Measurements from ENCODE around the gene STK39. TPM values are rescaled to one million over a fixed set of nuclear protein-coding genes. Genes with fewer than 3 reads are reported as not detected.

Gene STK39
- total RNA-seq, 2 donors from 2014 or later, result 37.1 to 41.0 TPM

DNA sequence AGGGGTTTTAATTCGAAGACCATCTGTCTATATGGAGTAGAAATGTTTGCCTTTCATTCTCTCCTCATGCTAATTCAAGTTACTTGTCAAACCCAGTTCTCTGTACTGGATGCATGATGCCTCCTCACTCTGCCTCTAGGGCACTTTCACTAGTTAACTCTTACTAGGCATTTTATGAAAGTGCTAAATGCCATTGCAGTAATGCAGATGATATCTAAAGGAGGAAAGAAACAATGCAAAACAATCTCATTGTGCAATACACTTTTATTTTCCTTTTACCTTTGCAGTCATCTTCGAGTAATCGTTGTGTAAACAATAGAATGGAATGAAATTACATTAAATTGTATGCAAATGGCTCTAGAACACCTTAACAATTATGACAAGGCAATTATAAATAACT, 293.6 kb downstream of the STK39 start:
- Mint-ChIP-seq H3K27me3 (ENCODE audit: low read depth) (no peaks in the 10 kb centered on the region), H3K36me3 (ENCODE audit: insufficient read depth in 2 of 2) (no peaks in the 10 kb centered on the region), H3K9me3 (peaks cover 0 to 4% of the 10 kb centered on the region in 2 donors), H3K4me3 (no peak overlapping the region), H3K4me1 (ENCODE audit: low read depth) (no peaks in the 10 kb centered on the region), H3K27ac (no peak overlapping the region)
- DNase-seq (no peak), ATAC-seq (replicated peaks in 1 of 2) (no peak)

DNA sequence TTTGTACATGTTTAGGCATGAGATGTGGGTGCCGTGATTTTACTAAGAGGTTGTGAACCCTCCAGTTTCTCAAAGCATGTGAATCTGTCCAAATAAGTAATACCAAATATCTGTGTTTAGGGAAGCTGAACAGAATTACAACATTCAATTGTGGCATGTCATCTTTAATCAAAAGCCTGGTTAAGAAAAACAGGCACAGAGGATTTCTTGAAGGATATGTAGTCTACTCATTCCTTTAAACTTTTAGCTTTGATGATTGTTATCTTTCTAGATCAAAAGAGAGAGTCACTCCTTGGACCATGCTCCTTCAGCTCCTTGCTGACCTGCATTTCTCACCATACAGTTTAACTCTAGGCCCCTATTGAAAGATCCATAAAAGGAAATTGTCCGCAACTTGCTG, 296.8 kb downstream of the STK39 start:
- Mint-ChIP-seq H3K4me3 (no peak overlapping the region), H3K9me3 (peaks cover 4% of the 10 kb centered on the region in 2 donors), H3K36me3 (ENCODE audit: insufficient read depth in 2 of 2) (no peaks in the 10 kb centered on the region), H3K4me1 (ENCODE audit: low read depth) (no peaks in the 10 kb centered on the region), H3K27me3 (ENCODE audit: low read depth) (no peaks in the 10 kb centered on the region), H3K27ac (no peak overlapping the region)
- DNase-seq, result no peak
- no peak for ATAC-seq (replicated peaks in 1 of 2)

DNA sequence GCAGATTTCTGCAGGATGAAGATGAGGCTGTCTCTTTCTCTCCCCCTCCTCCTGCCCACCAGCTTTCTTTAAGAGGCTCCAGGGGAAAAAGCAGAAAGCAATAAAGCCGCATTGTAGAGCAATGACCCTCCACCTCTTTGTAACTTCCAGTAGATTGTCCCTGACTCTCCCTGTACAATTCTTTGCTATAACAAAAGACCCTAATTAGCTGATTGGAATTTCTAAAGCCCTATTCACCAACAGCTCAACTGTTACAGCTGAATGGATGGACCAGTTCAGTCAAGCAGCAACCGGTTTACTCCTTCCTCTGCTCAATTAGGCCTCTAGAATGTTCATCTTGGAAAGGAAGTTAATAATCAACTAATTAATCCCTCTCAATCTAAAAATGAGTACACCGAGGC, 301.0 kb downstream of the STK39 start:
- H3K4me3 Mint-ChIP-seq, result no peak overlapping the region
- H3K27ac Mint-ChIP-seq, result no peak overlapping the region
- no peak for DNase-seq
- no peaks in the 10 kb centered on the region for H3K4me1 Mint-ChIP-seq (ENCODE audit: low read depth)
- no peaks in the 10 kb centered on the region for H3K36me3 Mint-ChIP-seq (ENCODE audit: insufficient read depth in 2 of 2)
- peaks cover 0 to 4% of the 10 kb centered on the region in 2 donors for H3K9me3 Mint-ChIP-seq
- no peaks in the 10 kb centered on the region for H3K27me3 Mint-ChIP-seq (ENCODE audit: low read depth)
- ATAC-seq (replicated peaks in 1 of 2), result no peak

DNA sequence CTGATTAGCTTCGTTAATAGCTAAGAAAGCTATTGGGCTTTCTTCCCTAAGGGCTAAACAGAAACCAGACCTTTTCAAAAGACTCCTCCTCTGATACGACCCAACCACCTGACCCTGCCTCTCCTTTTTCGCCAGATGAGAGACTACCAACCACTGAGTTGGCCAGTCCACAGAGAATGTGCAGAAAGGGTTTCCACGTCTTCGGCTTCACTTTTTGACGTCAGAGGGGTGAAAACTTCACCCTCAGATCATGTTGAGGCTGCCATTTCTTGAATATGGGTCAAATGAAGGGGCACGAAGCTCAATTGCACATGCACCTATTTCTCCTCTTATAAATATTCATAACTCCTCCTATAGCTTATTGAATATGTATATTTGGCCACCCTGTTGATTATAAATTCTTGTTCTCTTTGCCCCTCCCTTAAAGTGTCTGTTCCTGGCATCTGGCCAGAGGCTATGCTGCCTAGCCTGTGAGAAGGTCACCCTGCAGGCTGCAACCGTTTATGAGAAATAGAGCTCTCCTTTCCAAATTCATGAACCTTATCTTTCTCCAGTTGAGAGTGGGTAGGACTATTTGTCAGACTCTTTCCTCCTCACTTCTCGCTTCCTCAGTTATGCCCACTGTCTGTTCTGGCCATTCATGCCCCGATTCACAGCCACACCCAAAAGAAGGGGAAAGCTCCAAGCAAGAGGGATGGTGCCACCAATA, 301.6 kb downstream of the STK39 start:
- DNase-seq (no peak), ATAC-seq (replicated peaks in 1 of 2) (no peak)
- Mint-ChIP-seq H3K9me3 (peaks cover 0 to 4% of the 10 kb centered on the region in 2 donors), H3K27me3 (ENCODE audit: low read depth) (peaks cover under 1% of the 10 kb centered on the region), H3K4me3 (no peak overlapping the region), H3K36me3 (ENCODE audit: insufficient read depth in 2 of 2) (no peaks in the 10 kb centered on the region), H3K27ac (no peak overlapping the region), H3K4me1 (ENCODE audit: low read depth) (no peaks in the 10 kb centered on the region)

DNA sequence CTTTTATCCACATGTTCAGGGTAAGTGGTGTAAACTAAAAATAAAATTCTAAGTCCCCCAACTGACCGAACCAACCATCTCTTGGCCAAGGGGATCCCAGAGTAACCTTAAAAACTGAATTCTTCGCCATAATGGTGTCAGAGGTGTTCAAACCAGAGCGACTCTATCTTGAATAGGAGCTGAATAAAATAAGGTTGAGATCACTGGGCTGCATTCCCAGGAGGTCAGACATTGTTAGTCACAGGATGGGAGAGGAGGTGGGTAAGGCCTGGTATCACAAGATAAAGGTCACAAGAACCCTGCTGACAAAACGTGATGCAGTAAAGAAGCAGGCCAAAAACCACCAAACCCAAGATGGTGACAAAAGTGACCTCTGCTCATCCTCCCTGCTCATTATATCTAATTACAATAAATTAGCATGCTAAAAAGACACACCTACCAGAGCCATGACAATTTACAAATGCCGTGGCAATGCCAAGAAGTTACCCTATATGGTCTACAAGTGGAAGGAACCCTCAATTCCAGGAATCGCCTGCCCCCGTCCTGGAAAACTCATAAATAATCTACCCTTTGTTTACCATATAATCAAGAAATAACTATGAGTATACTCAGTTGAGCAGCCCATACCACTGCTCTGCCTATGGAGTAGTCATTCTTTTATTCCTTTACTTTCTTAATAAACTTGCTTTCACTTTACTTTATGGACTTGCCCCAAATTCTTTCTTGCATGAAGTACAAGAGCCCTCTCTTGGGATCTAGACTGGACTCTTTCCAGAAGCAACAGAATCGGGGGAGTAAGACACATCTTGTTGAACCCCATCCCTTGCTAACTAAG, 302.4 kb downstream of the STK39 start:
- Mint-ChIP-seq H3K27ac (no peak overlapping the region), H3K9me3 (peaks cover 0 to 4% of the 10 kb centered on the region in 2 donors), H3K36me3 (ENCODE audit: insufficient read depth in 2 of 2) (no peaks in the 10 kb centered on the region), H3K4me1 (ENCODE audit: low read depth) (no peaks in the 10 kb centered on the region), H3K27me3 (ENCODE audit: low read depth) (peaks cover 8% of the 10 kb centered on the region), H3K4me3 (no peak overlapping the region)
- DNase-seq, result no peak
- ATAC-seq (replicated peaks in 1 of 2), result no peak

DNA sequence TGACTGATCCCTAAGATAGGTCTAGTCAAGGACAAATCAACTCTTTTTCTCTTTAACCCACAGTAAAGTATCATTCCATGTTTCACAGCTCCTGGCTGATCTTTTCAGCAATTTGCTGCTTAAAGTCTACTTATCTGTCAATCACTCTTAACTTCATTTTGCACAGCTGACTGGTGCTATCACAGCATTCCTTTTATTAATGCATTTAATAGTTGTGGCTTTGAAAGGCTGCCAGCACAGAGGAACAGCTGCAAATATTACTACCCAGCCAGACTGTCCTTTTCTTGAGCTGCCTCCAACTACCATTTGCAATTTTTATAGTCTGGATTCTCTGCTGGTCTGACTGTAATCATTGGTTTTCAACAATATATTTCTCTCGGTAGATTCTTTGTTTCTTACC, 303.5 kb downstream of the STK39 start:
- no peak overlapping the region for H3K4me3 Mint-ChIP-seq

DNA sequence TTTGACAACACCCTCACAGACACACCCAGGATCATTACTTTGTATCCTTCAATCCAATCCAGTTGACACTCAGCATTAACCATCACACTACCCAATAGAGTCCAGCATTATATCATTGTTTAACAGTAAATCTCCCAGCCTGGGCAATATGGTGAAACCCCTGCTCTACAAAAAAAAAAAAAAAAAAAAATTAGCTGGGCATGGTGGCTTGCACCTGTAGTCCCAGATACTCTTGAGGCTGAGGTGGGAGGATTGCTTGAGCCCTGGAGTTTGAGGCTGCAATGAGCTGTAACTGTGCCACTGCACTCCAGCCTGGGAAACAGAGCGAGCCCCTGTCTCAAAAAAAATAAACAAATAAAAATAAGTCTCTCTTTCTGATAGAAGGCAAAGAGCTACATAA, 304.0 kb downstream of the STK39 start:
- Mint-ChIP-seq H3K4me3 (no peak overlapping the region), H3K9me3 (peaks cover 0 to 4% of the 10 kb centered on the region in 2 donors), H3K27me3 (ENCODE audit: low read depth) (peaks cover 14% of the 10 kb centered on the region), H3K27ac (no peak overlapping the region), H3K4me1 (ENCODE audit: low read depth) (no peaks in the 10 kb centered on the region), H3K36me3 (ENCODE audit: insufficient read depth in 2 of 2) (no peaks in the 10 kb centered on the region)
- no peak for DNase-seq
- ATAC-seq (replicated peaks in 1 of 2), result no peak

More for the DNA sequence above, 303.5 kb downstream of the STK39 start:
- peaks cover 0 to 4% of the 10 kb centered on the region in 2 donors for H3K9me3 Mint-ChIP-seq
- H3K27ac Mint-ChIP-seq, result no peak overlapping the region
- H3K36me3 Mint-ChIP-seq (ENCODE audit: insufficient read depth in 2 of 2), result no peaks in the 10 kb centered on the region
- no peaks in the 10 kb centered on the region for H3K4me1 Mint-ChIP-seq (ENCODE audit: low read depth)
- ATAC-seq (replicated peaks in 1 of 2) (no peak), DNase-seq (no peak)
- H3K27me3 Mint-ChIP-seq (ENCODE audit: low read depth), result peaks cover 14% of the 10 kb centered on the region

DNA sequence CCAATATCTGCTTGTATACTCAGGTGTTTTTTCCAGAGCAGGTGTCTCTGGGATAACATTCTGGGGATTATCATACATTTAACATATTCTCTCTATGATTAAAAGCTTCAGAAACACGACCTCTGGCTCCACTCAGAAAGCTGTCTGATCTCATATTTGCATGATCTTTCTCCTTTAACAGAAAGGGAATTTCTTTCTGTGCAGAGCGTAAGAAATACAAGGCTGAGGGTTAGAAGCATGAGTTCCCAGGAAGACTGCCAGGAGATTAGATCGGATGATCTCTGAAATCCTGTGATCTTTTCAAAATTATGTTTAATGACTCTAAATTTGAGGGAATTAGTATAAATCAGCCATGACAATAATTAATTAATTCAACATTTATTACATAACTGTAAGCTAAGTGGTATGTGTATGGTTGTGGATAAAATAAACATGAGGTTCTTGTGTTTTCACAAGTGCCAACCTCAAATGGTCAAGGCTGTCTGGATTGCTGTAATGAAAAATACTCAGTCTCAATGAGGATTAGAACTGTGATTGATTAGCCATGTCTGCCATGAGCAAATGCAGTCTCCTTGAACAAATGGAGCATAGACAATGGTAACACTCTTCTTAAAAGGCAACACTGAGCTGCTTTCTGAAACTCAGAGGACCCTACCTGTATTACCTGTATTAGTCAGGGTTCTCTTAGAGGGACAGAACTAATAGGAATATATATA, 304.9 kb downstream of the STK39 start:
- H3K4me1 Mint-ChIP-seq (ENCODE audit: low read depth), result no peaks in the 10 kb centered on the region
- DNase-seq, result no peak
- H3K27me3 Mint-ChIP-seq (ENCODE audit: low read depth), result peaks cover 14% of the 10 kb centered on the region
- H3K4me3 Mint-ChIP-seq, result no peak overlapping the region
- no peak overlapping the region for H3K27ac Mint-ChIP-seq
- H3K9me3 Mint-ChIP-seq, result no peaks in the 10 kb centered on the region
- ATAC-seq (replicated peaks in 1 of 2), result no peak
- no peaks in the 10 kb centered on the region for H3K36me3 Mint-ChIP-seq (ENCODE audit: insufficient read depth in 2 of 2)

DNA sequence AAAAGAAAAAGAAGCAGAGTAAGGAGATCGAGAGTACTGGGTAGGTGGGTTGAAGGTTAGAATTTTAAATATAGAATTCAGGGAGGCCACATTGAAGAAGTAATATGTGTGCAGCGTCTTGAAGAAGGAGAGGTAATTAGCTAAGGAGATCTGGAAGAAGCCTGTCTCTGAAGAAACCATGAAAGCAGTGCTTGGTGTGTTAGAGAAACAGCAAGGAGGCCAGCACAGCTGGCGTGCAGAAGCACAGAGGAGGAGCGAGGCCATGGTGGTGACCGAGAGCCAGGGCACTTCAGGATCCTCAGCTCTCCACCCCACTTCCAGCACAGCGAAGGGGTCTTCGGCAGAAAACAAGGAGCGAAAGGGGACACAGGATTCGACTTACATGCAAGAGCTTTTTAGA, 305.8 kb downstream of the STK39 start:
- DNase-seq (no peak), ATAC-seq (replicated peaks in 1 of 2) (no peak)
- H3K27ac Mint-ChIP-seq, result no peak overlapping the region
- no peak overlapping the region for H3K4me3 Mint-ChIP-seq
- H3K36me3 Mint-ChIP-seq (ENCODE audit: insufficient read depth in 2 of 2), result no peaks in the 10 kb centered on the region
- H3K27me3 Mint-ChIP-seq (ENCODE audit: low read depth), result peaks cover 14% of the 10 kb centered on the region
- H3K9me3 Mint-ChIP-seq, result no peaks in the 10 kb centered on the region
- no peaks in the 10 kb centered on the region for H3K4me1 Mint-ChIP-seq (ENCODE audit: low read depth)

DNA sequence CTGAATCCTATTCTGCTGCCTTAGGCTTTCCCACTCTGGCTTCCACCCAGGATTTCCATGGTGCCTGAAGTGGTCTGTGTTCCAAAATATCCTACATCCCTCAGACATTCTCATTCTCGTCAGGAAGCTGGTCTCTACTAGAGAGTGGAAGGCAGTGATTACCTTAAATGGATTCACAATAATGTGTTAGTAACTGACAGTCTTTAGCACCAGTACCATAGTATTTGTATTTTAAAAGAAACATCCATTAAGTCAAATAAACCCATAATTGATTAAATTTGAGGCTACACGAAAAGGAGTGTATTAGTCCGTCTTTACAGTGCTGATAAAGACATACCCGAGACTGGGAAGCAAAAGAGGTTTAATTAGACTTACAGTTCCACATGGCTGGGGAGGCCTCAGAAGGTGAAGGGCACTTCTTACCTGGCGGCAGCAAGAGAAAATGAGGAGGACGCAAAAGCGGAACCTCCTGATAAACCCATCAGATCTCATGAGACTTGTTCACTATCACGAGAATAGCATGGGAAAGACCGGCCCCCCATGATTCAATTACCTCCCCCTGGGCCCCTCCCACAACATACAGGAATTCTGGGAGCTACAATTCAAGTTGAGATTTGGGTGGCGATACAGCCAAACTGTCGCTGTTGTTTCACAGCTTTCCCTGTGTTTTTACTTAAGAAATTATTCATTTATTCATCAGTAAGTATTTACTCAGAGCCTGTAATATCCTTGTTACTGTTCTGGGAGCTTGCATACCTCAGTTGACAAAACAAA, 306.5 kb downstream of the STK39 start:
- Mint-ChIP-seq H3K36me3 (ENCODE audit: insufficient read depth in 2 of 2) (no peaks in the 10 kb centered on the region), H3K4me1 (ENCODE audit: low read depth) (no peaks in the 10 kb centered on the region), H3K27me3 (ENCODE audit: low read depth) (peaks cover 14% of the 10 kb centered on the region), H3K27ac (no peak overlapping the region), H3K9me3 (no peaks in the 10 kb centered on the region), H3K4me3 (no peak overlapping the region)
- DNase-seq (no peak), ATAC-seq (replicated peaks in 1 of 2) (no peak)

DNA sequence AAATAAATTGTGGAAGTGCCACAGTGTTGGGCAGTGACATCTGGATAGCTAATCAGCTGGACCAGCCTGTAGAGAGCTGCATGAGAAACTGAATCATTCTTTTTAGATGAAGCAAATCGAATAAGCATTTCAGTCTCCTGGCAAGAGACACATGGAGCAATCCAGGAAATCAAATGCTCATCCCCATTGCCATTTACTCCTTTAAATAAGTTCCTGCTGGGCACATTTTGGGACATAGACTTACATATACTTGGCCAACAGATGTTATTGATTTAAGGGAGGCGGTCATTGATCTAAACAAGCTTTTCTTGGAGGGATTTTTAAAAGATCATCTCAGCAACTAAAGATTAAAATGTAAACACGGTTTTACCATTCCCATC, 307.1 kb downstream of the STK39 start:
- DNase-seq, result no peak
- no peaks in the 10 kb centered on the region for H3K36me3 Mint-ChIP-seq (ENCODE audit: insufficient read depth in 2 of 2)
- no peak for ATAC-seq (replicated peaks in 1 of 2)
- H3K27me3 Mint-ChIP-seq (ENCODE audit: low read depth), result peaks cover 14% of the 10 kb centered on the region
- H3K9me3 Mint-ChIP-seq, result no peaks in the 10 kb centered on the region
- no peak overlapping the region for H3K4me3 Mint-ChIP-seq
- H3K27ac Mint-ChIP-seq, result no peak overlapping the region
- H3K4me1 Mint-ChIP-seq (ENCODE audit: low read depth), result no peaks in the 10 kb centered on the region

DNA sequence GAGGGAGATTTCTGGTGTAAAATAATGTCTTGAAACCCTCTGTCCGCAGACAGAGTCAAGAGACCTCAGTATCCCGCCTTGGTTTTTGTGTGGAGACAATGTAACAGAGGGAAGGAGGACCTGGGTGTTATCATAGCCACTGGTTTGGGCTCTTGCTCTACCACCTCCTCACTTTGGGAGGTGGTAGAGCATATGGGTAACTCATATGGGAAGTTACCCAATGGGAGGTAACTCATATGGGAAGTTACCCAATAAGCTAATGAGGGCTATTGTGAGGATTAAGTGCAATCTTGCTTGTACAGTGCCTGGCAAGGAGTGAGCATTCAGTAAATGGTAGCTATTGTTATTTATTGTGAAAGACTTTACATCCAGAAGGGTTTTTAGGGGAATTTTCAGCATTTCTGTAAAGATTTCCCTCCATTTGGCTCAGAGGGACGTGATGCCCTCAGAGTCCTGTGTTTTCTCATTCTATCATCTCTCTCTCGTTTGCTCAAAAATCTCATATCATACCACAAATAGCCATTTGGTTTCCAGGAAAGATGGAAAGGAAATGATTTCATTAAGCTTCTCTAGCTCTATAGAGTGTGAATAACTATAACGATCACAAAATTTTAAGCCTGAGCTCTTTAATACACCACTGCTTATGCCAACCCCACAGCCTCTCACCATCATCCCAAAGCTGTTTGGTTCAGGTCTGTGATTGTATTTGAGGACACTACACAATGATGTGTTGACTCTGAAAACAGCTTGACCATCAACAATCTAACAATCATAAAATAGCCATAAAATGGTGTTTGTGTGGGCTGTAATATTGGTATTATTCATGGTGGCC, 307.7 kb downstream of the STK39 start:
- Mint-ChIP-seq H3K4me3 (no peak overlapping the region), H3K4me1 (ENCODE audit: low read depth) (no peaks in the 10 kb centered on the region), H3K27me3 (ENCODE audit: low read depth) (peaks cover 14% of the 10 kb centered on the region), H3K36me3 (ENCODE audit: insufficient read depth in 2 of 2) (no peaks in the 10 kb centered on the region), H3K9me3 (no peaks in the 10 kb centered on the region), H3K27ac (no peak overlapping the region)
- DNase-seq (no peak), ATAC-seq (replicated peaks in 1 of 2) (no peak)
